ENCODE data around the gene CLCA2.

The CLCA2 gene

GRCh38 chr1:86487131-86487810 is 63.3 kb downstream of the CLCA2 start:
- no peak for DNase-seq (ENCODE audit: extremely low spot score)
- TF ChIP-seq CTCF (IDR thresholded peaks at IDR 0.05; ENCODE audit: control extremely low read depth, extremely low read depth, low read depth, missing control alignments): no peak
- ChIA-PET POLR2A (no interaction called here), CTCF (interaction anchor here (1.3 to 8.0 kb wide), 3 partner anchors 13 to 20 kb away, joined by 3 to 83 read pairs (median 23); no protein-coding TSS in a partner anchor)

GRCh38 chr1:86487811-86488141 is 63.8 kb downstream of the CLCA2 start:
- TF ChIP-seq CTCF (IDR thresholded peaks at IDR 0.05; ENCODE audit: control extremely low read depth, extremely low read depth, low read depth, missing control alignments): no peak
- POLR2A ChIA-PET: no interaction called here
- CTCF ChIA-PET: interaction anchor here (1.3 to 8.0 kb wide), 3 partner anchors 12 to 19 kb away, joined by 3 to 83 read pairs (median 23); no protein-coding TSS in a partner anchor
- no peak for DNase-seq (ENCODE audit: extremely low spot score)

GRCh38 chr1:86489242-86489878 is 65.4 kb downstream of the CLCA2 start:
- POLR2A ChIA-PET: no interaction called here

GRCh38 chr1:86491171-86491950 is 67.4 kb downstream of the CLCA2 start:
- CTCF ChIA-PET: interaction anchor here (1.3 to 8.0 kb wide), 3 partner anchors 9 to 16 kb away, joined by 3 to 83 read pairs (median 6); no protein-coding TSS in a partner anchor
- TF ChIP-seq CTCF (IDR thresholded peaks at IDR 0.05; ENCODE audit: control extremely low read depth, extremely low read depth, low read depth, missing control alignments): no peak
- POLR2A ChIA-PET: no interaction called here
- DNase-seq (ENCODE audit: extremely low spot score): no peak

More at GRCh38 chr1:86489242-86489878, 65.4 kb downstream of the CLCA2 start:
- no peak for TF ChIP-seq CTCF (IDR thresholded peaks at IDR 0.05; ENCODE audit: control extremely low read depth, extremely low read depth, low read depth, missing control alignments)
- DNase-seq (ENCODE audit: extremely low spot score): no peak
- CTCF ChIA-PET: interaction anchor here (0.8 to 8.0 kb wide), 6 partner anchors 9 to 109 kb away, joined by 3 to 83 read pairs (median 6); no protein-coding TSS in a partner anchor

GRCh38 chr1:86498281-86498680 is 74.3 kb downstream of the CLCA2 start:
- TF ChIP-seq CTCF (IDR thresholded peaks at IDR 0.05; ENCODE audit: control extremely low read depth, extremely low read depth, low read depth, missing control alignments): no peak
- CTCF ChIA-PET: interaction anchor here (1.0 to 5.0 kb wide), 12 partner anchors 10 to 123 kb away, joined by 3 to 83 read pairs (median 8); partner anchors contain the start of gene ODF2L
- no peak for DNase-seq (ENCODE audit: extremely low spot score)
- POLR2A ChIA-PET: no interaction called here

GRCh38 chr1:86499987-86500593 is 76.1 kb downstream of the CLCA2 start:
- TF ChIP-seq CTCF (IDR thresholded peaks at IDR 0.05; ENCODE audit: control extremely low read depth, extremely low read depth, low read depth, missing control alignments): peak; percentile 81
- ChIA-PET CTCF (interaction anchor here (0.8 to 7.9 kb wide), 42 partner anchors 8 to 205 kb away, joined by 3 to 83 read pairs (median 4); partner anchors contain the start of genes CLCA2, ODF2L and SH3GLB1), POLR2A (no interaction called here)
- peak; percentile 21 for DNase-seq (ENCODE audit: extremely low spot score)
